K562 (cell line): ENCODE results near the gene DBI. TPM values are rescaled to one million over a fixed set of nuclear protein-coding genes. Genes with fewer than 3 reads are reported as not detected.

Experiments used
- ATAC-seq: fragments of 200-7000 bp; cut with Tn5 transposase; 3 replicates; pipeline ENCODE4 v1.9.1; 2020; ENCODE audit warnings: moderate library complexity
- BruUV-seq: library from RNA; stranded (reverse); fragments of 400-500 nt; replicated peaks from 2 replicates; lab custom pipeline; 2021; lab: Mats Ljungman, UMichigan
- CTCF ChIA-PET: fragments of 300-600 bp; formaldehyde crosslinking; extraction: SDS; loops from one replicate; lab custom pipeline; 2021; ENCODE audit warnings: low intra/inter-chr PET ratio; lab: Yijun Ruan, JAX
- POLR2A ChIA-PET: fragments of 300-600, 350-650 bp; sonication (Branson Sonifier 250); formaldehyde crosslinking; extraction: SDS; loops from one replicate; lab custom pipeline; 2021; ENCODE audit warnings: antibody characterized with exemption, inconsistent platforms; lab: Yijun Ruan, JAX
- DNase-seq, 4 experiments: peaks; one replicate each; pipeline versions ENCODE4 v3.0.0 to v3.0.0-alpha.2; 2011 to 2018; ENCODE audit warnings: low spot score in 3 of 4, mixed read lengths in 3 of 4; ENCODE audit errors: extremely low read depth in 1 of 4
- FAIRE-seq: peaks from 2 replicates; lab custom pipeline; 2011; peaks lifted over from hg19 to GRCh38; lab: Jason Lieb, UNC
- H2AFZ ChIP-seq: 2 replicates; pipeline ENCODE4 v1.6.0; 2011; ENCODE audit warnings: low read depth, low read length, control low read depth, inconsistent platforms
- H3K27ac ChIP-seq: fragments of 200-600 bp; 3 replicates; pipeline ENCODE4 v1.8.0; 2011; ENCODE audit warnings: low read depth, mild to moderate bottlenecking, control low read depth, inconsistent platforms, low read length, moderate library complexity, mixed read lengths; ENCODE audit errors: extremely low read depth
- H3K27me3 ChIP-seq, 2 experiments: fragments of 300-600 bp in 1 of 2; 2 replicates in 1 of 2; 3 replicates in 1 of 2; pipeline versions ENCODE4 v1.6.0 to v1.8.0; 2011; ENCODE audit warnings: inconsistent platforms in 2 of 2, low read length in 2 of 2, mild to moderate bottlenecking in 1 of 2, mixed read lengths in 1 of 2, moderate library complexity in 1 of 2; ENCODE audit not compliant: control insufficient read depth in 2 of 2, insufficient read depth in 2 of 2
- H3K36me3 ChIP-seq: fragments of 300-600 bp; 3 replicates; pipeline ENCODE4 v1.8.0; 2011; ENCODE audit warnings: mild to moderate bottlenecking, low read length, inconsistent platforms; ENCODE audit not compliant: control insufficient read depth, insufficient read depth
- H3K4me1 ChIP-seq, 2 experiments: fragments of 200-600 bp in 1 of 2; replicated peaks in 1 of 2; 2 replicates in 1 of 2; 3 replicates in 1 of 2; pipeline versions ENCODE4 v1.5.1 to v1.8.0; 2011; ENCODE audit warnings: inconsistent platforms in 2 of 2, low read length in 2 of 2, mild to moderate bottlenecking in 1 of 2, mixed read lengths in 1 of 2, moderate library complexity in 1 of 2; ENCODE audit not compliant: control insufficient read depth in 2 of 2, insufficient read depth in 2 of 2
- H3K4me2 ChIP-seq: 2 replicates; pipeline ENCODE4 v1.6.1; 2011; ENCODE audit warnings: low read length, control low read depth, inconsistent platforms, mixed read lengths; ENCODE audit not compliant: insufficient read depth
- H3K4me3 ChIP-seq: fragments of 200-600 bp; sonication (generic), shearing (Covaris generic); 2 replicates; pipeline ENCODE4 v1.5.1; 2016; ENCODE audit warnings: control low read depth, inconsistent platforms
- H3K79me2 ChIP-seq: fragments of 200-600 bp; 3 replicates; pipeline ENCODE4 v1.8.0; 2011; ENCODE audit warnings: low read length, inconsistent platforms; ENCODE audit not compliant: control insufficient read depth, insufficient read depth
- H3K9ac ChIP-seq, 2 experiments: 2 replicates each; pipeline versions ENCODE4 v1.6.0 to v1.6.1; 2011; ENCODE audit warnings: low read depth in 2 of 2, low read length in 2 of 2, control low read depth in 1 of 2, inconsistent platforms in 1 of 2, mild to moderate bottlenecking in 1 of 2, mixed read lengths in 1 of 2; ENCODE audit not compliant: insufficient read depth in 1 of 2
- H3K9me1 ChIP-seq: one replicate; pipeline ENCODE4 v1.6.0; 2011; ENCODE audit warnings: inconsistent platforms, mild to moderate bottlenecking, low read length, moderate library complexity; ENCODE audit not compliant: control insufficient read depth, insufficient read depth
- H3K9me3 ChIP-seq: replicated peaks from 2 replicates; pipeline ENCODE4 v1.5.1; 2011; ENCODE audit warnings: low read depth, low read length, inconsistent platforms; ENCODE audit not compliant: control insufficient read depth, insufficient read depth
- H4K20me1 ChIP-seq: replicated peaks from 2 replicates; pipeline ENCODE4 v1.6.1; 2011; ENCODE audit warnings: low read length, inconsistent platforms, mixed read lengths; ENCODE audit not compliant: control insufficient read depth, insufficient read depth
- CREB5 ChIP-seq: fragments of 250-450 bp; sonication (Bioruptor Pico); IDR thresholded peaks from 2 replicates; pipeline ENCODE4 v1.5.0; 2020; ENCODE audit warnings: mild to moderate bottlenecking
- MYC ChIP-seq, 2 experiments: fragments of 250-450 bp in 1 of 2; sonication (Bioruptor Pico) in 1 of 2; IDR thresholded peaks; 2 replicates each; pipeline versions ENCODE4 v1.5.1 to v1.6.1; 2012 to 2021; ENCODE audit warnings: low read depth in 2 of 2, borderline replicate concordance in 1 of 2, improper control_type of control experiment in 1 of 2, low read length in 1 of 2, mild to moderate bottlenecking in 1 of 2, moderate library complexity in 1 of 2
- SPI1 ChIP-seq: IDR thresholded peaks from 2 replicates; pipeline ENCODE4 v1.6.1; 2011; ENCODE audit warnings: low read depth, low read length, control low read depth, borderline replicate concordance
- TRIM28 ChIP-seq: fragments of 450-650 bp; IDR thresholded peaks from 2 replicates; pipeline ENCODE4 v1.6.1; 2017
- WGBS: fragments of 100-300 bp; shearing (Covaris generic); methylation state at CpG from one replicate; pipeline ENCODE4 v1.1.6; 2016; ENCODE audit warnings: low coverage, mixed read lengths; ENCODE audit not compliant: insufficient coverage; ENCODE audit errors: missing lambda C conversion rate; 5-methylcytosine and 5-hydroxymethylcytosine counted together
- in situ Hi-C: fragments of 300-500 bp; cut with MboI; formaldehyde crosslinking; loops from 4 replicates; pipeline ENCODE4 v1.15.0; 2018; ENCODE audit warnings: inconsistent platforms, mixed read lengths
- intact Hi-C: fragments of 100-400 bp; cut with micrococcal nuclease; formaldehyde crosslinking; loops from 2 replicates; pipeline ENCODE4 v1.14.2; 2022
- polyA plus RNA-seq, 8 experiments: library from polyadenylated mRNA; depleted of rRNA in 4 of 8; stranded (reverse) in 5 of 8; unstranded in 3 of 8; fragments of >200 nt; fragmentation: Nextera tagmentation in 2 of 8; fragmentation: Illumina TruSeq in 1 of 8; extraction: Ambion mirVana in 2 of 8; extraction: Trizol in 1 of 8; gene quantifications; 2 replicates each; pipeline versions ENCODE4 v1.2.1 to v1.2.3, GENCODE V29; 2011 to 2014; ENCODE audit warnings: inconsistent platforms in 1 of 8, missing spikeins in 1 of 8
- total RNA-seq, 7 experiments: library from RNA; depleted of rRNA in 6 of 7; stranded (reverse); fragments of >200 nt in 6 of 7; fragmentation: Illumina TruSeq in 2 of 7; extraction: Trizol in 2 of 7; gene quantifications; 2 replicates each; pipeline versions ENCODE4 v1.2.1 to v1.2.3, GENCODE V29; 2011 to 2021; ENCODE audit warnings: low replicate concordance in 1 of 7
- TF ChIP-seq, protein P1 (sequence below), 2 experiments: fragments of 450-650 bp in 1 of 2; sonication (generic) in 1 of 2; formaldehyde crosslinking in 1 of 2; IDR thresholded peaks; 2 replicates each; pipeline versions ENCODE4 v1.7.1 to v1.9.0; 2016 to 2022; ENCODE audit warnings: inconsistent platforms in 1 of 2, mild to moderate bottlenecking in 1 of 2, missing genetic modification reagents in 1 of 2

Gene DBI
- total and polyA plus RNA-seq, 9 of the 15 experiments (the other 6 are each of a cell fraction or from before 2014, with no cell fraction given), result 55.8 to 443 (median 194) TPM

DNA sequence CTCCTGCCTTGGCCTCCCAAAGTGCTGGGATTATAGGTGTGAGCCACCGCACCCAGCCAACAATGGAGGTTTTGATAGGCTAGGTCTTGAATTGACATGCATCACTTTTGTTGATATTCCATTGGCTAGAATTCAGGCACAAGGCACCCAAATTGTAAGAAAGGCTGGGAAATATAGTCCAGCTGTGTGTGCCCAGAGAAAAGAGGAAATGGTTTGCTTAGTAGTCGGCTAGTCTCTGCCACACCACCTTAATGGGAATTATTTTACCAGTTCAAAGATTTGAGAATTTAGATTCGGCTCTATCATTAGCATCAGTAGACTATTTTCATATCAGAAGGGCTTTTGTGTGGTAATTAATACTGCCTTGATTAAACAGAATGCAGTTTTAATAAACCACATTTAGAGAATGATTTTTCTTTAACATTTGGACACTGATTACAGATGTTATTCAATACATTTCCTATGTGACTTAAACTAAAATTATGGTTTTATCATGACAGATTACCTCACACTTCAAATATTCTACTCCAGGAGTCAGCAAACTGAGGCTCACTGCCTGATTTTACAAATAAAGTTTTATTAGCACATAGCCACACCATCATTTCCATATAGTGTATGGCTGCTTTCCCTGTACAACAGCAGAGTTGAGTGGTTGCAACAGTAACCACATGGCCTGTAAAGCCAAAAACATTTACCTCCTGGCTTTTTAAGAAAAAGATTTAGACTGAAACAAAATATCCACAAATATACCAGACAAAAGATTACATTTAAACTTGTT, 27.4 kb downstream of the DBI start:
- no peak for FAIRE-seq
- no peak for ATAC-seq
- H3K36me3 ChIP-seq, result no peaks in the 10 kb centered on the region
- intact Hi-C loops, result no loop called here
- peaks cover 13 to 25% of the 10 kb centered on the region in 2 experiments for H3K27me3 ChIP-seq
- ChIA-PET POLR2A (interaction anchor here (1.0 kb wide), 1 partner anchor 10 kb away, joined by 3 read pairs; no protein-coding TSS in a partner anchor), CTCF (no interaction called here)
- no peaks in the 10 kb centered on the region; a peak in 3 of 5 replicates for H3K4me1 ChIP-seq
- no peak overlapping the region for H3K9ac ChIP-seq
- no peak for DNase-seq
- H3K9me1 ChIP-seq, result no peaks in the 10 kb centered on the region
- H4K20me1 ChIP-seq, result no peaks in the 10 kb centered on the region
- no peak overlapping the region for H3K4me2 ChIP-seq
- TF ChIP-seq SPI1 (peak; percentile 65), CREB5 (CRISPR knock-in tag) (no peak), TRIM28 (no peak), MYC (IDR thresholded peaks at IDR 0.05; ENCODE audit: low read depth, low read length) (no peak), MYC (CRISPR knock-in tag; IDR thresholded peaks at IDR 0.05; ENCODE audit: borderline replicate concordance, low read depth) (no peak)
- TF ChIP-seq, protein P1, sequence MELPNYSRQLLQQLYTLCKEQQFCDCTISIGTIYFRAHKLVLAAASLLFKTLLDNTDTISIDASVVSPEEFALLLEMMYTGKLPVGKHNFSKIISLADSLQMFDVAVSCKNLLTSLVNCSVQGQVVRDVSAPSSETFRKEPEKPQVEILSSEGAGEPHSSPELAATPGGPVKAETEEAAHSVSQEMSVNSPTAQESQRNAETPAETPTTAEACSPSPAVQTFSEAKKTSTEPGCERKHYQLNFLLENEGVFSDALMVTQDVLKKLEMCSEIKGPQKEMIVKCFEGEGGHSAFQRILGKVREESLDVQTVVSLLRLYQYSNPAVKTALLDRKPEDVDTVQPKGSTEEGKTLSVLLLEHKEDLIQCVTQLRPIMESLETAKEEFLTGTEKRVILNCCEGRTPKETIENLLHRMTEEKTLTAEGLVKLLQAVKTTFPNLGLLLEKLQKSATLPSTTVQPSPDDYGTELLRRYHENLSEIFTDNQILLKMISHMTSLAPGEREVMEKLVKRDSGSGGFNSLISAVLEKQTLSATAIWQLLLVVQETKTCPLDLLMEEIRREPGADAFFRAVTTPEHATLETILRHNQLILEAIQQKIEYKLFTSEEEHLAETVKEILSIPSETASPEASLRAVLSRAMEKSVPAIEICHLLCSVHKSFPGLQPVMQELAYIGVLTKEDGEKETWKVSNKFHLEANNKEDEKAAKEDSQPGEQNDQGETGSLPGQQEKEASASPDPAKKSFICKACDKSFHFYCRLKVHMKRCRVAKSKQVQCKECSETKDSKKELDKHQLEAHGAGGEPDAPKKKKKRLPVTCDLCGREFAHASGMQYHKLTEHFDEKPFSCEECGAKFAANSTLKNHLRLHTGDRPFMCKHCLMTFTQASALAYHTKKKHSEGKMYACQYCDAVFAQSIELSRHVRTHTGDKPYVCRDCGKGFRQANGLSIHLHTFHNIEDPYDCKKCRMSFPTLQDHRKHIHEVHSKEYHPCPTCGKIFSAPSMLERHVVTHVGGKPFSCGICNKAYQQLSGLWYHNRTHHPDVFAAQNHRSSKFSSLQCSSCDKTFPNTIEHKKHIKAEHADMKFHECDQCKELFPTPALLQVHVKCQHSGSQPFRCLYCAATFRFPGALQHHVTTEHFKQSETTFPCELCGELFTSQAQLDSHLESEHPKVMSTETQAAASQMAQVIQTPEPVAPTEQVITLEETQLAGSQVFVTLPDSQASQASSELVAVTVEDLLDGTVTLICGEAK (IDR thresholded peaks at IDR 0.05), result peak; percentile 91
- TF ChIP-seq, protein P1 (CRISPR knock-in tag; IDR thresholded peaks at IDR 0.05), result peak; percentile 58; the same call in 1 of the 2 replicates
- no TSS peak for BruUV-seq
- WGBS, result 30% methylated on average over 3 of the region's 3 CpGs
- no peaks in the 10 kb centered on the region for H3K79me2 ChIP-seq
- in situ Hi-C loops, result no loop called here
- no peak overlapping the region for H2AFZ ChIP-seq
- no peak overlapping the region for H3K4me3 ChIP-seq
- no peak overlapping the region for H3K27ac ChIP-seq
- no peaks in the 10 kb centered on the region for H3K9me3 ChIP-seq
